CD14-positive monocyte (primary cell): ENCODE measurements around the gene NUP214. TPM values are rescaled to one million over a fixed set of nuclear protein-coding genes. Genes with fewer than 3 reads are reported as not detected.

Experiments
- DNase-seq, 3 donors: peaks; one replicate each; pipeline ENCODE4 v3.0.0-alpha.2; 2011 to 2022
- H2AFZ ChIP-seq: 2 replicates; pipeline ENCODE4 v1.6.0; 2012; ENCODE audit warnings: mild to moderate bottlenecking, low read depth, low read length, inconsistent platforms; ENCODE audit not compliant: insufficient read depth, poor library complexity, severe bottlenecking
- H3K27ac ChIP-seq, 2 donors: 1 replicate in 1 of 2; 2 replicates in 1 of 2; pipeline ENCODE4 v1.5.1; 2012 to 2013; ENCODE audit warnings: low read length in 2 of 2, control low read depth in 1 of 2, inconsistent platforms in 1 of 2, low read depth in 1 of 2, mild to moderate bottlenecking in 1 of 2
- H3K27me3 ChIP-seq, 2 donors: one replicate each; pipeline versions ENCODE4 v1.6.0 to v1.6.1; 2011 to 2013; ENCODE audit warnings: low read length in 2 of 2; ENCODE audit not compliant: control insufficient read depth in 2 of 2, insufficient read depth in 2 of 2
- H3K36me3 ChIP-seq, 2 donors: replicated peaks in 1 of 2; 1 replicate in 1 of 2; 2 replicates in 1 of 2; pipeline versions ENCODE4 v1.5.1 to v1.6.1; 2012 to 2013; ENCODE audit warnings: low read length in 2 of 2, control low read depth in 1 of 2, inconsistent platforms in 1 of 2, mild to moderate bottlenecking in 1 of 2; ENCODE audit not compliant: insufficient read depth in 2 of 2, control insufficient read depth in 1 of 2
- H3K4me1 ChIP-seq, 2 donors: 1 replicate in 1 of 2; 2 replicates in 1 of 2; pipeline versions ENCODE4 v1.5.1 to v1.6.1; 2012 to 2013; ENCODE audit warnings: low read length in 2 of 2, control low read depth in 1 of 2, inconsistent platforms in 1 of 2, mild to moderate bottlenecking in 1 of 2, moderate library complexity in 1 of 2; ENCODE audit not compliant: insufficient read depth in 2 of 2, control insufficient read depth in 1 of 2
- H3K4me2 ChIP-seq: replicated peaks from 2 replicates; pipeline ENCODE3; 2012; ENCODE audit warnings: low read length, moderate library complexity, mild to moderate bottlenecking; ENCODE audit not compliant: poor library complexity, severe bottlenecking; ENCODE audit errors: extremely low read depth
- H3K4me3 ChIP-seq, 3 experiments: fragments of 200-600 bp in 1 of 3; sonication (generic) in 1 of 3; replicated peaks in 1 of 3; 1 replicate in 2 of 3; 2 replicates in 1 of 3; pipeline ENCODE4 v1.5.1; 2011 to 2013; ENCODE audit warnings: low read length in 3 of 3, mild to moderate bottlenecking in 3 of 3, control low read depth in 2 of 3, low read depth in 2 of 3, inconsistent platforms in 1 of 3, moderate library complexity in 1 of 3
- H3K79me2 ChIP-seq: 2 replicates; pipeline ENCODE4 v1.6.0; 2012; ENCODE audit warnings: mild to moderate bottlenecking, control low read depth, inconsistent platforms, low read length, moderate library complexity; ENCODE audit not compliant: insufficient read depth
- H3K9ac ChIP-seq: 2 replicates; pipeline ENCODE4 v1.6.0; 2017; ENCODE audit warnings: low read length, mild to moderate bottlenecking; ENCODE audit not compliant: insufficient read depth, poor library complexity, severe bottlenecking
- H3K9me3 ChIP-seq, 2 donors: replicated peaks in 1 of 2; 1 replicate in 1 of 2; 2 replicates in 1 of 2; pipeline versions ENCODE4 v1.5.1 to v1.6.1; 2012 to 2013; ENCODE audit warnings: low read length in 2 of 2, control low read depth in 1 of 2; ENCODE audit not compliant: control insufficient read depth in 1 of 2, insufficient read depth in 1 of 2
- H4K20me1 ChIP-seq: 2 replicates; pipeline ENCODE4 v1.6.0; 2012; ENCODE audit warnings: mild to moderate bottlenecking, low read length, control low read depth, moderate library complexity; ENCODE audit not compliant: insufficient read depth
- H3K27ac Mint-ChIP-seq, 7 donors: one replicate each; pipeline ENCODE4 v1.8.0; 2020; ENCODE audit warnings: mild to moderate bottlenecking in 7 of 7, mixed read lengths in 7 of 7, moderate library complexity in 6 of 7, inconsistent platforms in 2 of 7
- H3K27me3 Mint-ChIP-seq, 3 donors: one replicate each; pipeline ENCODE4 v1.8.0; 2021 to 2022; ENCODE audit warnings: low read depth in 3 of 3, mild to moderate bottlenecking in 3 of 3, mixed read lengths in 3 of 3, moderate library complexity in 3 of 3, inconsistent platforms in 1 of 3
- H3K36me3 Mint-ChIP-seq, 2 donors: one replicate each; pipeline ENCODE4 v1.8.0; 2020; ENCODE audit warnings: mixed read lengths in 2 of 2, inconsistent platforms in 1 of 2, mild to moderate bottlenecking in 1 of 2
- H3K4me1 Mint-ChIP-seq: one replicate; pipeline ENCODE4 v1.8.0; 2020; ENCODE audit warnings: mild to moderate bottlenecking, mixed read lengths
- H3K4me3 Mint-ChIP-seq, 2 donors: one replicate each; pipeline ENCODE4 v1.8.0; 2020; ENCODE audit warnings: mild to moderate bottlenecking in 2 of 2, mixed read lengths in 2 of 2, moderate library complexity in 1 of 2
- H3K9me3 Mint-ChIP-seq, 7 donors: one replicate each; pipeline ENCODE4 v1.8.0; 2020 to 2022; ENCODE audit warnings: mixed read lengths in 7 of 7, mild to moderate bottlenecking in 6 of 7, moderate library complexity in 6 of 7, inconsistent platforms in 2 of 7
- WGBS: methylation state at CpG from one replicate; pipeline ENCODE4 v1.1.5; 2013; ENCODE audit warnings: missing lambda C conversion rate; ENCODE audit not compliant: insufficient coverage; 5-methylcytosine and 5-hydroxymethylcytosine counted together
- intact Hi-C, 2 donors: fragments of 100-400 bp; cut with micrococcal nuclease; formaldehyde crosslinking; loops; one replicate each; pipeline versions ENCODE4 v1.15.0 to v1.15.1; 2023
- polyA plus RNA-seq, 3 donors: library from polyadenylated mRNA; depleted of rRNA in 1 of 3; unstranded in 2 of 3; stranded (reverse) in 1 of 3; fragments of 300-500 nt in 2 of 3; fragments of >200 nt in 1 of 3; fragmentation: Illumina TruSeq in 2 of 3; gene quantifications; 1 replicate in 2 of 3; 2 replicates in 1 of 3; pipeline ENCODE4 v1.2.3, GENCODE V29; 2012 to 2021
- TF ChIP-seq, protein P1 (sequence below): fragments of 200-600 bp; IDR thresholded peaks from one replicate; pipeline ENCODE4 v1.8.0; 2022; ENCODE audit warnings: antibody characterized with exemption, mild to moderate bottlenecking

Gene NUP214
- polyA plus RNA-seq, 3 donors = 94.9 to 329 (median 214) TPM

DNA sequence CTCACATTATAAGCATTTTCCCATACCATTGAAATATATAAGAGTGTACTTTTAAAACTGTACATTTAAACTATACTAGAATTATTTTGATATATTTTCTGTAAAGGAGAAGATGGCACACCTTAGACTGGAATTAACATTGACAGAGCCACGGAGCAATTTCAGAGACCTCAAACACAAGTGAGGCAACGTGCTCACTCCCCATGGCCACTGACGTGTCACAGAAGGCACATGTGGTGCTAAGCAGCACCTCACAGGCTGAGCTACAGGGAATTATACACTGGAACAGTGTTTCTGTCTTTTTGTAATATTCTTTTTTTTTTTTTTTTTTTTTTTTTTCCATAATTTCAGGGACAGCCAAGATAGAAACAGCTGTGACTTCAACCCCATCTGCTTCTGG is 66.5 kb downstream of the NUP214 start:
- no peaks in the 10 kb centered on the region for H3K79me2 ChIP-seq
- no peaks in the 10 kb centered on the region for H4K20me1 ChIP-seq
- H3K4me2 ChIP-seq = no peak overlapping the region
- no peak overlapping the region for H2AFZ ChIP-seq
- H3K4me3 ChIP-seq = no peak overlapping the region
- Mint-ChIP-seq H3K9me3 (no peaks in the 10 kb centered on the region), H3K27me3 (no peaks in the 10 kb centered on the region), H3K4me3 (no peak overlapping the region), H3K27ac (no peak overlapping the region), H3K36me3 (peaks cover 68 to 85% of the 10 kb centered on the region in 2 donors), H3K4me1 (no peaks in the 10 kb centered on the region)
- TF ChIP-seq, protein P1, sequence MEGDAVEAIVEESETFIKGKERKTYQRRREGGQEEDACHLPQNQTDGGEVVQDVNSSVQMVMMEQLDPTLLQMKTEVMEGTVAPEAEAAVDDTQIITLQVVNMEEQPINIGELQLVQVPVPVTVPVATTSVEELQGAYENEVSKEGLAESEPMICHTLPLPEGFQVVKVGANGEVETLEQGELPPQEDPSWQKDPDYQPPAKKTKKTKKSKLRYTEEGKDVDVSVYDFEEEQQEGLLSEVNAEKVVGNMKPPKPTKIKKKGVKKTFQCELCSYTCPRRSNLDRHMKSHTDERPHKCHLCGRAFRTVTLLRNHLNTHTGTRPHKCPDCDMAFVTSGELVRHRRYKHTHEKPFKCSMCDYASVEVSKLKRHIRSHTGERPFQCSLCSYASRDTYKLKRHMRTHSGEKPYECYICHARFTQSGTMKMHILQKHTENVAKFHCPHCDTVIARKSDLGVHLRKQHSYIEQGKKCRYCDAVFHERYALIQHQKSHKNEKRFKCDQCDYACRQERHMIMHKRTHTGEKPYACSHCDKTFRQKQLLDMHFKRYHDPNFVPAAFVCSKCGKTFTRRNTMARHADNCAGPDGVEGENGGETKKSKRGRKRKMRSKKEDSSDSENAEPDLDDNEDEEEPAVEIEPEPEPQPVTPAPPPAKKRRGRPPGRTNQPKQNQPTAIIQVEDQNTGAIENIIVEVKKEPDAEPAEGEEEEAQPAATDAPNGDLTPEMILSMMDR = no peak
- no peaks in the 10 kb centered on the region for H3K27me3 ChIP-seq
- no peak for DNase-seq
- H3K36me3 ChIP-seq = peaks cover 75 to 92% of the 10 kb centered on the region in 2 donors
- H3K9me3 ChIP-seq = no peaks in the 10 kb centered on the region
- no peak overlapping the region for H3K9ac ChIP-seq
- no peak overlapping the region for H3K27ac ChIP-seq
- no peaks in the 10 kb centered on the region for H3K4me1 ChIP-seq
- intact Hi-C loops = no loop called here
- WGBS = no CpG with 5 or more reads among the region's 3 CpGs

GRCh38 chr9:131193051-131193450 is 67.7 kb downstream of the NUP214 start:
- peaks cover 68 to 85% of the 10 kb centered on the region in 2 donors for H3K36me3 Mint-ChIP-seq
- TF ChIP-seq, protein P1 = no peak
- H3K36me3 ChIP-seq = peaks cover 75 to 92% of the 10 kb centered on the region in 2 donors
- no peaks in the 10 kb centered on the region for H3K9me3 ChIP-seq
- no peaks in the 10 kb centered on the region for H3K27me3 ChIP-seq
- WGBS = no CpG with 5 or more reads among the region's 2 CpGs
- DNase-seq = no peak
- no peaks in the 10 kb centered on the region for H3K4me1 ChIP-seq
- H3K27ac ChIP-seq = no peak overlapping the region
- H3K9me3 Mint-ChIP-seq = no peaks in the 10 kb centered on the region
- no peaks in the 10 kb centered on the region for H3K27me3 Mint-ChIP-seq
- H2AFZ ChIP-seq = no peak overlapping the region
- intact Hi-C loops = no loop called here
- no peak overlapping the region for H3K4me2 ChIP-seq
- H3K9ac ChIP-seq = no peak overlapping the region
- H4K20me1 ChIP-seq = no peaks in the 10 kb centered on the region
- no peaks in the 10 kb centered on the region for H3K79me2 ChIP-seq
- no peak overlapping the region for H3K4me3 ChIP-seq
- H3K27ac Mint-ChIP-seq = no peak overlapping the region
- no peaks in the 10 kb centered on the region for H3K4me1 Mint-ChIP-seq
- no peak overlapping the region for H3K4me3 Mint-ChIP-seq
